GM12872 (cell line): ENCODE results near the gene RYR1.

Experiments used
- CTCF ChIP-seq: IDR thresholded peaks from 3 replicates; pipeline ENCODE4 v1.5.1; 2011; ENCODE audit warnings: low read depth, mild to moderate bottlenecking, low read length, moderate library complexity; ENCODE audit not compliant: insufficient read depth

Gene RYR1

GRCh38 chr19:38457202-38457601 lies 23.7 kb downstream of the RYR1 start:
- TF ChIP-seq CTCF = no peak

GRCh38 chr19:38457690-38458405 lies 24.4 kb downstream of the RYR1 start:
- TF ChIP-seq CTCF = no peak

DNA sequence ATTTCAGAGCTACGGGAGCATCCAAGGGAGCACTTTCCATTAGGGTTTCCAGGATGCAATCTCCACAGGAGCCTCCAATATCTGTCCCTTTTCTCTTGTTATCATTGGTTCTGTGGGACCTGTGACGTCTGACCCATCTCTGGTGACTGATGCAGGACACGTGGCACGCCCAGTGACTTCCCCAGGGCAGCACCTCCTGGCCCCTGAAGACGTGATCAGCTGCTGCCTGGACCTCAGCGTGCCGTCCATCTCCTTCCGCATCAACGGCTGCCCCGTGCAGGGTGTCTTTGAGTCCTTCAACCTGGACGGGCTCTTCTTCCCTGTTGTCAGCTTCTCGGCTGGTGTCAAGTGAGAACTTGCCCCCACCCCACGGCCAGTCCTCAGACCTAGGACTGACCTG lies 25.5 kb downstream of the RYR1 start:
- TF ChIP-seq CTCF = no peak

- no peak for TF ChIP-seq CTCF
Measured at GRCh38 chr19:38463365-38463764, 29.9 kb downstream of the RYR1 start.

DNA sequence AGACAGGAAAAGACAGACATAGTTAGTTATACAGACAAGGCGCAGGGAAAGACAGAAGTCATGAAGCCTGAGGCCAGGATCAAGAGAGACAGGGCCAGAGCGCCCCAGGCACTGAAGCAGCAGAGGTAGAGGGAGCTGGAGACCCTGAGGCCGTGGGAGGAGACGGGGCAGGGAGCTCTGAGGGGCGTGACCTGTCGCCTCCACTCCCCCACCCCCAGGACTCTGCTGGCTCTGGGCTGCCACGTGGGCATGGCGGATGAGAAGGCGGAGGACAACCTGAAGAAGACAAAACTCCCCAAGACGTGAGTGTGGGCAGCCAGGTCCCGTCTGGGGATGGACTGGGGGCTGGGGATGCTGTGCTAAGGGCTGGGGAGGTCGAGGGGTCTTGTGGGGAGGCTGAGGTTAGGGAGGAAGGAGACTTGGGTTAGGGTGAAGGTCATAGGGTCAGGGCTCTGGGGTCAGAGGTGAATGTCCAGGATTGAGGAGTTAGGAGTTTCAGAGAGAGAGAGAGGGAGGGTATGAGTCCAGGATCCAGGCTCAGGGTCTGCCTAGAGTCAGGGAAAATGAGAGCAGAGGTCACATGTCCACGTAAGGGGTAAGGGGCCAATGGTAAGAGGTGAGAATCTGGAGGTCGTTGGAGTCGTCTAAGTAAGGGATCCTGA lies 31.1 kb downstream of the RYR1 start:
- TF ChIP-seq CTCF = no peak

DNA sequence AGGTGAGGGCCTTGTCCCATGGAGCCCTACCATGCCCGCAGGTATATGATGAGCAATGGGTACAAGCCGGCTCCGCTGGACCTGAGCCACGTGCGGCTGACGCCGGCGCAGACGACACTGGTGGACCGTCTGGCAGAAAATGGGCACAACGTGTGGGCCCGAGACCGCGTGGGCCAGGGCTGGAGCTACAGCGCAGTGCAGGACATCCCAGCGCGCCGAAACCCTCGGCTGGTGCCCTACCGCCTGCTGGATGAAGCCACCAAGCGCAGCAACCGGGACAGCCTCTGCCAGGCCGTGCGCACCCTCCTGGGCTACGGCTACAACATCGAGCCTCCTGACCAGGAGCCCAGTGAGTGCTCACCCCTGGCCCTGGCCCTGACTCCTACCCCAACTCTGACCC lies 32.6 kb downstream of the RYR1 start:
- TF ChIP-seq CTCF = no peak

- no peak for TF ChIP-seq CTCF
Measured at GRCh38 chr19:38467541-38468525, 34.3 kb downstream of the RYR1 start.
